Measurements from ENCODE around the gene ABAT. TPM values are rescaled to one million over a fixed set of nuclear protein-coding genes. Genes with fewer than 3 reads are reported as not detected.
"Not testable (repeated sequence)": the region's sequence is repeated elsewhere in the genome, so short reads cannot be mapped to it uniquely, and the experiment has no call there.

ABAT gene
- total RNA-seq, 4 donors from 2014 or later: 8.3 to 33.5 (median 29.0) TPM

DNA sequence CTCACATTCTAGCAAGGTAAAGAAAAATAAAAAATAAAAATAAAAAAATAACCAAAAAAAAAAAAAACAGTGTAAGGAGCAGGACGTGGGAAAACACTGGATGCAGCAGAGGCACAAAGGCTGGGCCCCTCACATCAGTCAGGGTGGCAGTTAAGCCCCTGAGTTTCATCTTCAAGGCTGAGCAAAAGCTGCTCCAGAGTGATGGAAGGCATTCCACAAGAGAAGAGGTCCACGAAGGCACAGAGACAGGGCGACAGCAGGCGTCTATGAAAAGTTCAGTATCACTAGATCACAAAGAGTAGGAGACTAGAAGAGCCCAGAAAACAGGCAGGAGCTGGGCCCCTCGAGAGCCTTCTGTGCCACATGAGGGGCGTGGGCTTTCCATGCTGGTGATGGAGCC lies 111.0 kb downstream of the ABAT start:
- Histone ChIP-seq H3K4me3 (no peak overlapping the region), H3K9me3 (no peaks in the 10 kb centered on the region), H3K27ac (no peak overlapping the region), H3K27me3 (no peaks in the 10 kb centered on the region), H3K36me3 (peaks cover 0 to 10% (median 0%) of the 10 kb centered on the region in 3 donors), H3K4me1 (peaks cover 0 to 5% (median 2%) of the 10 kb centered on the region in 4 donors)
- TF ChIP-seq POLR2A (IDR thresholded peaks at IDR 0.05): no peak
- TF ChIP-seq, protein P1, sequence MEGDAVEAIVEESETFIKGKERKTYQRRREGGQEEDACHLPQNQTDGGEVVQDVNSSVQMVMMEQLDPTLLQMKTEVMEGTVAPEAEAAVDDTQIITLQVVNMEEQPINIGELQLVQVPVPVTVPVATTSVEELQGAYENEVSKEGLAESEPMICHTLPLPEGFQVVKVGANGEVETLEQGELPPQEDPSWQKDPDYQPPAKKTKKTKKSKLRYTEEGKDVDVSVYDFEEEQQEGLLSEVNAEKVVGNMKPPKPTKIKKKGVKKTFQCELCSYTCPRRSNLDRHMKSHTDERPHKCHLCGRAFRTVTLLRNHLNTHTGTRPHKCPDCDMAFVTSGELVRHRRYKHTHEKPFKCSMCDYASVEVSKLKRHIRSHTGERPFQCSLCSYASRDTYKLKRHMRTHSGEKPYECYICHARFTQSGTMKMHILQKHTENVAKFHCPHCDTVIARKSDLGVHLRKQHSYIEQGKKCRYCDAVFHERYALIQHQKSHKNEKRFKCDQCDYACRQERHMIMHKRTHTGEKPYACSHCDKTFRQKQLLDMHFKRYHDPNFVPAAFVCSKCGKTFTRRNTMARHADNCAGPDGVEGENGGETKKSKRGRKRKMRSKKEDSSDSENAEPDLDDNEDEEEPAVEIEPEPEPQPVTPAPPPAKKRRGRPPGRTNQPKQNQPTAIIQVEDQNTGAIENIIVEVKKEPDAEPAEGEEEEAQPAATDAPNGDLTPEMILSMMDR (IDR thresholded peaks at IDR 0.05): no peak
- DNase-seq: no peak

DNA sequence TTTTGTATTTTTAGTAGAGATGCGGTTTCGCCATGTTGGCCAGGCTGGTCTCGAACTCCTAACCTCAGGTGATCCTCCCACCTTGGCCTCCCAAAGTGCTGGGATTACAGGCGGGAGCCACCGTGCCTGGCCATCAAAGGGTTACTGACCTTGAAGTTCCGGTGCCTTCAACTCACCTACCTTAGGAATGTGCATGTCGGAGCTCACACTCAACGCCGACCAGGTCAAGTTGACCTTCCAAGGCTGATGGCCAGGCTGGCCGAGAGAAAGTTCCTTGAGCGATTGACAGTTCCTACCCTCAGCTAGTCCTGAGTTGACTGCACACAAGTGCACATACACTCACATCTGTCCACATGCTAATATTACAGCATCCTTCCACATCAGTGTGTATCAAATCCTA lies 111.9 kb downstream of the ABAT start:
- H3K36me3 ChIP-seq, H3K27me3 ChIP-seq, H3K27ac ChIP-seq, H3K4me3 ChIP-seq, H3K9me3 ChIP-seq, DNase-seq, H3K4me1 ChIP-seq: not testable (repeated sequence)

DNA sequence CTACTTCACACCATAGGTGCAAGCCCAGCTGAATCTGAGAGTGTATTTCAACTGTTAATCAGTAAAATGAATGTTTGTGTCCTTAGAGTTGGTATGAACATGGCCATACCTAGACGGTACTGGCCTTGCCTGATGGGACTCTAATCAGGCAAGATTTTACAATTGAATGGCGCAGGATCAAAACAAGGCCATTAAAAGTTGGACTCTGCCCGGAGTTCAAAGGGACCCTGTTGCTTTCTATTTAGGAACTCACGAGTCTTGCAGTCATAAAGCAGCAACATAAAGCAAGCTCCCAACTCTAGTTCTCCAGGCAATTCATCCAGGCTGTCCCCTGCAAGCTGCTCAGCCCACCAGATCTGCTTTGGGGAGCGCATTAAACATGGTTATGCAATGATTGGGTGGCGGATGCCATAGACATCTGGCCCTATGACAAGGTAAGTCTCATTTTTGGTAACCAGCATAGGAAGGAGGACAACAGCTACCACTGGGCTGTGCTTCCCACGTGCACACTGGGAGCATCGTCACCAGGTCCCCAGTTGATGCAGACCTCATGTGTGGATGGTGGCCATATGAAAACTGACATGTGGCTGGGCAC lies 114.3 kb downstream of the ABAT start:
- no peak overlapping the region for H3K4me3 ChIP-seq
- peak in 1 of 3 donors; percentile 76 for DNase-seq

DNA sequence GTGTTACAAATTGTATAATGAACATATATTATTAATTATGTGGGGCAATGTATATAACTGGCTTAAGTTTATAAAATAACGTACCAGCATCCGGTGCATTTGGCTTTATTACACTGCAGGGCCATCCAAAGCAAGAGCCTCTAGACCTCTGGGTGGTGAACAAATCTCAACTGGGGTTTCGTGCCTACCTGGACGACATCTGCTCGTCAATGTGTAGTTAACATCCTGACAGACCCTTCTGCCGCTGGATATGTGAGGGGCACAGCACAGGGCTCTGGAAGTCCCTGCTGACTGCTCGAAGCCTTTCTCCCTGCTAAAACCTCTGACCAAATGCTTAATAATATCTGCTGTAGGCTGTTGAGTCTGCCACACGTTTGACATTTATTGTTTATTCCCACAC lies 120.7 kb downstream of the ABAT start:
- no peaks in the 10 kb centered on the region for H3K36me3 ChIP-seq
- TF ChIP-seq POLR2A (IDR thresholded peaks at IDR 0.05): no peak
- TF ChIP-seq, protein P1 (IDR thresholded peaks at IDR 0.05): no peak
- peaks cover 0 to 31% (median 10%) of the 10 kb centered on the region in 4 donors for H3K4me1 ChIP-seq
- H3K9me3 ChIP-seq: no peaks in the 10 kb centered on the region
- DNase-seq: no peak
- no peaks in the 10 kb centered on the region for H3K27me3 ChIP-seq
- no peak overlapping the region for H3K27ac ChIP-seq
- H3K4me3 ChIP-seq: no peak overlapping the region

More for the DNA sequence above, 114.3 kb downstream of the ABAT start:
- H3K36me3 ChIP-seq: no peaks in the 10 kb centered on the region
- H3K27ac ChIP-seq: peak overlapping the region in 1 of 4 donors; percentile 64
- H3K4me1 ChIP-seq: peaks cover 0 to 5% (median 2%) of the 10 kb centered on the region in 4 donors
- no peaks in the 10 kb centered on the region for H3K9me3 ChIP-seq
- TF ChIP-seq POLR2A (IDR thresholded peaks at IDR 0.05): no peak
- TF ChIP-seq, protein P1 (IDR thresholded peaks at IDR 0.05): no peak
- no peaks in the 10 kb centered on the region for H3K27me3 ChIP-seq

DNA sequence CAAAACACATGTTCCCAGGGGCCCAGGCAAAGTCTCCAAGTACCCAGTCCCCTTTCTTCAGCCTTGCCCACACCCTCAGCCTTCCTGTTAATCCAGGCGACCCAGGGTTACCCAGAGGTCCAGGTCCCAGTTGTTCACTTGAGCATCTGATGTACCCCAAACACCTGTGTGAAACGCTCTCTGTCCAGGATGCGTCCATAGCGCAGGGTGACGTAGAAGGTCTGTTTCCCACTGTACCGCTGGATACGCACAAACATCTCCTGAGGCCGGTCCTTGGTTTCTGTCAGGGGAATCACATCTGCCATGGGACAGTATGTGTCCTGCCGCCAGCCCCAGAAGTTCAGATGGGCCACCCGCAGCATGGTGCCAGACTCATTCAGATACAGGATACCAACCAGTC lies 121.4 kb downstream of the ABAT start:
- H3K4me1 ChIP-seq: peaks cover 0 to 35% (median 10%) of the 10 kb centered on the region in 4 donors

More for the DNA sequence above, 121.4 kb downstream of the ABAT start:
- H3K9me3 ChIP-seq: no peaks in the 10 kb centered on the region
- H3K27ac ChIP-seq: no peak overlapping the region
- no peak for DNase-seq
- TF ChIP-seq POLR2A (IDR thresholded peaks at IDR 0.05): no peak
- TF ChIP-seq, protein P1 (IDR thresholded peaks at IDR 0.05): no peak
- no peaks in the 10 kb centered on the region for H3K27me3 ChIP-seq
- H3K36me3 ChIP-seq: no peaks in the 10 kb centered on the region
- H3K4me3 ChIP-seq: no peak overlapping the region

Data from Peyer's patch (tissue), 4 donors.